Stomach (tissue), 9 donors: ENCODE measurements around the gene CCDC192. TPM values are rescaled to one million over a fixed set of nuclear protein-coding genes. Genes with fewer than 3 reads are reported as not detected.

Experiments used
- DNase-seq, 2 donors: peaks; one replicate each; pipeline versions ENCODE4 v3.0.0 to v3.0.0-alpha.2; 2013 to 2019
- H3K27ac ChIP-seq, 5 donors: fragments of 200-600 bp in 4 of 5; sonication (generic) in 4 of 5; one replicate each; pipeline ENCODE4 v1.5.1; 2013 to 2019; ENCODE audit warnings: mild to moderate bottlenecking in 1 of 5, moderate library complexity in 1 of 5
- H3K27me3 ChIP-seq, 3 donors: fragments of 200-600 bp; sonication (generic); one replicate each; pipeline ENCODE4 v1.5.1; 2017 to 2019; ENCODE audit warnings: mixed run types in 1 of 3
- H3K36me3 ChIP-seq, 4 donors: fragments of 200-600 bp; sonication (generic); 1 replicate in 3 of 4; 2 replicates in 1 of 4; pipeline ENCODE4 v1.5.1; 2016 to 2019
- H3K4me1 ChIP-seq, 4 donors: fragments of 200-600 bp; sonication (generic); one replicate each; pipeline ENCODE4 v1.5.1; 2016 to 2019
- H3K4me3 ChIP-seq, 4 donors: fragments of 200-600 bp; sonication (generic) in 3 of 4; one replicate each; pipeline ENCODE4 v1.5.1; 2016 to 2019; ENCODE audit warnings: mild to moderate bottlenecking in 1 of 4
- H3K9me3 ChIP-seq, 4 donors: fragments of 200-600 bp; sonication (generic); one replicate each; pipeline ENCODE4 v1.5.1; 2016 to 2019
- EP300 ChIP-seq: sonication (generic); formaldehyde crosslinking; IDR thresholded peaks from one replicate; pipeline ENCODE4 v1.6.1; 2017; ENCODE audit warnings: antibody characterized with exemption
- POLR2A ChIP-seq, 4 donors: fragments of 450-650 bp; IDR thresholded peaks; one replicate each; pipeline ENCODE4 v1.6.1; 2016; ENCODE audit warnings: antibody characterized with exemption in 4 of 4, control low read depth in 2 of 4, mild to moderate bottlenecking in 1 of 4, moderate library complexity in 1 of 4
- POLR2AphosphoS5 ChIP-seq, 3 donors: sonication (generic); formaldehyde crosslinking; IDR thresholded peaks; one replicate each; pipeline ENCODE4 v1.6.1; 2016; ENCODE audit warnings: antibody characterized with exemption in 3 of 3
- WGBS, 5 donors: extraction: QIAGEN DNeasy Blood & Tissue Kit in 3 of 5; methylation state at CpG; one replicate each; pipeline versions ENCODE4 v1.1.5 to v1.1.7; 2013 to 2018; 5-methylcytosine and 5-hydroxymethylcytosine counted together
- intact Hi-C: fragments of 100-400 bp; cut with DNase I; formaldehyde crosslinking; loops from one replicate; pipeline ENCODE4 v1.15.1; 2023; ENCODE audit warnings: low total_unique reads
- polyA plus RNA-seq, 3 donors: library from polyadenylated mRNA; stranded (reverse); fragments of 200-250 nt; gene quantifications; one replicate each; pipeline ENCODE4 v1.2.3, GENCODE V29; 2013
- total RNA-seq, 5 donors: library from RNA; depleted of rRNA; stranded (reverse); fragments of >200 nt; gene quantifications; one replicate each; pipeline versions ENCODE4 v1.1.0 to v1.2.3, GENCODE V29; 2014 to 2016
- TF ChIP-seq, protein P1 (sequence below), 7 experiments: fragments of 450-650 bp in 4 of 7; fragments of 200-600 bp in 3 of 7; sonication (generic) in 3 of 7; IDR thresholded peaks; one replicate each; pipeline ENCODE4 v1.5.1; 2016 to 2019; ENCODE audit warnings: antibody characterized with exemption in 7 of 7, control low read depth in 2 of 7, mild to moderate bottlenecking in 1 of 7
- donor health status: healthy with polysubstance abuse.
- donor health status: Bipolar disorder and iron deficiency.
- donor health status: healthy.

Gene CCDC192
- total and polyA plus RNA-seq, 8 donors, result 0.10 to 2.2 TPM; not detected in 6

GRCh38 chr5:127928053-127928452 is 224.9 kb downstream of the CCDC192 start:
- Histone ChIP-seq H3K27ac (no peak overlapping the region), H3K9me3 (no peaks in the 10 kb centered on the region), H3K27me3 (no peaks in the 10 kb centered on the region), H3K4me1 (peaks cover 0 to 23% (median 13%) of the 10 kb centered on the region in 4 donors), H3K4me3 (no peak overlapping the region), H3K36me3 (no peaks in the 10 kb centered on the region)
- TF ChIP-seq POLR2AphosphoS5 (IDR thresholded peaks at IDR 0.05) (no peak), POLR2A (IDR thresholded peaks at IDR 0.05) (no peak), EP300 (no peak)
- TF ChIP-seq, protein P1, sequence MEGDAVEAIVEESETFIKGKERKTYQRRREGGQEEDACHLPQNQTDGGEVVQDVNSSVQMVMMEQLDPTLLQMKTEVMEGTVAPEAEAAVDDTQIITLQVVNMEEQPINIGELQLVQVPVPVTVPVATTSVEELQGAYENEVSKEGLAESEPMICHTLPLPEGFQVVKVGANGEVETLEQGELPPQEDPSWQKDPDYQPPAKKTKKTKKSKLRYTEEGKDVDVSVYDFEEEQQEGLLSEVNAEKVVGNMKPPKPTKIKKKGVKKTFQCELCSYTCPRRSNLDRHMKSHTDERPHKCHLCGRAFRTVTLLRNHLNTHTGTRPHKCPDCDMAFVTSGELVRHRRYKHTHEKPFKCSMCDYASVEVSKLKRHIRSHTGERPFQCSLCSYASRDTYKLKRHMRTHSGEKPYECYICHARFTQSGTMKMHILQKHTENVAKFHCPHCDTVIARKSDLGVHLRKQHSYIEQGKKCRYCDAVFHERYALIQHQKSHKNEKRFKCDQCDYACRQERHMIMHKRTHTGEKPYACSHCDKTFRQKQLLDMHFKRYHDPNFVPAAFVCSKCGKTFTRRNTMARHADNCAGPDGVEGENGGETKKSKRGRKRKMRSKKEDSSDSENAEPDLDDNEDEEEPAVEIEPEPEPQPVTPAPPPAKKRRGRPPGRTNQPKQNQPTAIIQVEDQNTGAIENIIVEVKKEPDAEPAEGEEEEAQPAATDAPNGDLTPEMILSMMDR (IDR thresholded peaks at IDR 0.05), result no peak
- intact Hi-C loops, result no loop called here
- 94 to 100% (median 100%) methylated on average over 4 of the region's 4 CpGs for WGBS, 5 donors
- DNase-seq, result no peak

DNA sequence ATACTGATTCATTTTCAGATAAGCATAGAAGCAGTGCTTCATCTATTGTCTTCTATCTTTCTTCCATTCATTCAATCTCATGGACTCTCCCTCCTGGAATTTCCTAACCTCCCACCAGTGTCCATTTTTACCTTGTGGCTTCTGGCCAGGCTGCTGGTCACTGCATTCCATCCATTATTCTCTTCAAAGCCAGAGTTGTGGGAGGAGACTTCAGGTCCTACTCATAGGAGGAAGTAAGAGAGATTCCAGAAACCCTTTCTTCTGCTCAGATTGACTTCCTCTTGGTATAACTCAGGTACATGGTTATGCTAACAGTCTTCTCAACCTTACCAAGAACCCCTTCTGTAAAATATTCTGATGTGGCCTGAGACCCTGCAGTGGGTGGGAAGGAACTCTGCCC is 227.1 kb downstream of the CCDC192 start:
- Histone ChIP-seq H3K4me3 (no peak overlapping the region), H3K36me3 (no peaks in the 10 kb centered on the region), H3K9me3 (no peaks in the 10 kb centered on the region), H3K27ac (peak overlapping the region in 3 of 5 donors; percentile 10 to 44 (median 20)), H3K27me3 (no peaks in the 10 kb centered on the region), H3K4me1 (peaks cover 0 to 19% (median 17%) of the 10 kb centered on the region in 4 donors)
- peak; percentile 48 for DNase-seq
- TF ChIP-seq POLR2A (IDR thresholded peaks at IDR 0.05), result no peak
- TF ChIP-seq POLR2AphosphoS5 (IDR thresholded peaks at IDR 0.05), result peak in 2 of 3 donors; percentile 24 to 51
- intact Hi-C loops, result no loop called here

DNA sequence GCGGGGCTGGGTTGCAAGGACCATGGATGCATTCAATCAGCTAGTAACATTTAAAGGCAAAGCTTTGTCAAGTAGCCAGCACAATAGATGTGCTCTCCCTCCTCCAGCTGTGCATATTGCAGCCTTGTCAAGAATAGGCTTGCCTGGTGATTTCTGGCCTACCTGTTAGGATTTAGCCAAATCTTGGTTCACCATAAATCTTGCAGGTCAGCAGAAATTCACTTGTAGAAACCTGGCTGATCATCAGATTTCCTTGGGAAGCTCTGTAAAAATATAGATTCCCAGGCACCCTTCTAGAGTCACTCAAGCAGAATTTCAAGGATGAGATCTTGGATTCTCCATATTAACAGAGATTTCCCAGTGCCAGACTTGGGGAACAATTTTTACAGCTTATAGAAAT is 228.2 kb downstream of the CCDC192 start:
- Histone ChIP-seq H3K36me3 (no peaks in the 10 kb centered on the region), H3K27ac (peak overlapping the region in 1 of 5 donors; percentile 44), H3K9me3 (no peaks in the 10 kb centered on the region), H3K4me3 (no peak overlapping the region), H3K4me1 (peaks cover 7 to 24% (median 22%) of the 10 kb centered on the region in 4 donors), H3K27me3 (no peaks in the 10 kb centered on the region)
- no peak for TF ChIP-seq POLR2A (IDR thresholded peaks at IDR 0.05)
- no peak for TF ChIP-seq POLR2AphosphoS5 (IDR thresholded peaks at IDR 0.05)
- TF ChIP-seq EP300, result no peak
- TF ChIP-seq, protein P1 (IDR thresholded peaks at IDR 0.05), result no peak
- intact Hi-C loops, result no loop called here
- no peak for DNase-seq
- WGBS, 5 donors, result 85 to 97% (median 95%) methylated on average over 1 of the region's 1 CpG

DNA sequence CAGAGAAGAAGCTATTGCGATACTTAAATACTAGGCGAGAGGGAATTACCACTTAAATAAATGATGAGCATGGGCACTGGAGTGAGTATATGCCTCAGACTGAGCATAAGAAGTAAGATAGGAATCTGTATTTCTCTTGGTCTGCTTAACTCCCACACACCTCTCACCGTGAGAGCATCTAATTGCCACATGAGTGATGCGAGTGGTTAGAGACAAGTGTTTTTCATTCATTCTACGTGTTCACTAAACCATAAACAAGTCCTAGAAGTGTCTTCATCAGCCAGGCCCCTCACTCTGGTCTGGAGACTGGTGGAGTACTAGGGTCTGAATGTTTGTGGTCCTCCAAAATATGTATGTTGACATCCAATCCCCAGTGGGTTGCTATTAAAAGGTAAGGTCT is 230.2 kb downstream of the CCDC192 start:
- TF ChIP-seq, protein P1 (IDR thresholded peaks at IDR 0.05), result no peak
- TF ChIP-seq EP300, result no peak
- TF ChIP-seq POLR2AphosphoS5 (IDR thresholded peaks at IDR 0.05), result no peak
- Histone ChIP-seq H3K4me3 (no peak overlapping the region), H3K9me3 (no peaks in the 10 kb centered on the region), H3K27ac (peak overlapping the region in 1 of 5 donors; percentile 87), H3K4me1 (peaks cover 7 to 26% (median 24%) of the 10 kb centered on the region in 4 donors), H3K36me3 (no peaks in the 10 kb centered on the region), H3K27me3 (no peaks in the 10 kb centered on the region)
- intact Hi-C loops, result no loop called here
- 73 to 86% (median 77%) methylated on average over 5 of the region's 5 CpGs for WGBS, 5 donors
- DNase-seq, result no peak

- TF ChIP-seq POLR2A (IDR thresholded peaks at IDR 0.05) (no peak), EP300 (no peak), POLR2AphosphoS5 (IDR thresholded peaks at IDR 0.05) (peak in 2 of 3 donors; percentile 49 to 73)
- TF ChIP-seq, protein P1 (IDR thresholded peaks at IDR 0.05), result peak in 3 of 7 experiments; percentile 9 to 34 (median 21)
- H3K27ac ChIP-seq, result peak overlapping the region; percentile 59 to 87 (median 70)
- no peaks in the 10 kb centered on the region for H3K27me3 ChIP-seq
- H3K36me3 ChIP-seq, result no peaks in the 10 kb centered on the region
- no peaks in the 10 kb centered on the region for H3K9me3 ChIP-seq
- peak; percentile 36 to 85 for DNase-seq
- no peak overlapping the region for H3K4me3 ChIP-seq
- intact Hi-C loops, result no loop called here
- 8 to 35% (median 17%) methylated on average over 1 of the region's 1 CpG for WGBS, 5 donors
- peaks cover 7 to 26% (median 23%) of the 10 kb centered on the region in 4 donors for H3K4me1 ChIP-seq
Observed at GRCh38 chr5:127934791-127935256, 231.6 kb downstream of the CCDC192 start.
